ENCODE data around the gene EDEM2.

Gene EDEM2

DNA sequence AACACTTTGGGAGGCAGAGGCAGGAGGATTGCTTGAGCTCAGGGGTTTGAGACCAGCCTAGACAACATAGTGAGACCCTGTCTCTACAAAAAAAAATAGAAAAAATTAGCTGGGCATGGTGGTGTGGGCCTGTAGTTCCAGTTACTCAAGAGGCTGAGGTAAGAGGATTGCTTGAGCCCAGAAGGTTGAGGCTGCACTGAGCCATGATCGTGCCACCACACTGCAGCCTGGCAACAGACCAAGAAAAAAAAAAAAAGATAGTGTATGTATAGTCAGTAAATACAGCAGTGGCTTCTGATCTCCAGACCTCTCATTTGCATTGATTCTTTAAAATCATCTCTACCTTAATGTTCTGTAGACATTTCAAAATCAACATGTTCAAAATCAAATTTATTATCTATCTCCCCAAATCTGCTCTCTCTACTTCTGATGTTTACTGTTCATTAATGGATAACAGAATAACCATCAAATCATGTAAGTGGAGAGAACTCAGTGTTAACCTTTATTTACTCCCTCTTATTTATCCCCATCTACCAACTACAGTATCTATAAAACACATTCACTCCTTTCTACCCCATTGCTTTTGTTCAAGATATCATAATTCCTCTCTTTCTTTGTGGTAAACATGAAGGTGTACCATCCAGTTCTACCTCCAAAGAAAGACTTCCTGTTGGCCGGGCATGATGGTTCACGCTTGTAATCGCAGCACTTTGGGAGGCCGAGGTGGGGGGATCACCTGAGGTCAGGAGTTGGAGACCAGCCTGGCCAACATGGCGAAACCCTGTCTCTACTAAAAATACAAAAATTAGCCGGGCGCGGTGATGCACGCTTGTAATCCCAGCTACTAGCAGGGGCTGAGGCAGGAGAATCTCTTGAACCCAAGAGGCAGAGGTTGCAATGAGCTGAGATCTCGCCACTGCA lies 32.4 kb upstream of the EDEM2 start:
- TF ChIP-seq SIN3A (IDR thresholded peaks at IDR 0.05; ENCODE audit: borderline replicate concordance, insufficient read depth, low read length) (no peak), TAF1 (IDR thresholded peaks at IDR 0.05; ENCODE audit: borderline replicate concordance, insufficient read depth, low read length) (no peak), FOXP2 (optimal IDR thresholded peaks at IDR 0.05; ENCODE audit: borderline replicate concordance, extremely low read depth, extremely low read length, insufficient read depth) (no peak), POLR2AphosphoS5 (IDR thresholded peaks at IDR 0.05; ENCODE audit: low read depth, low read length) (no peak)
- TF ChIP-seq, protein P1, sequence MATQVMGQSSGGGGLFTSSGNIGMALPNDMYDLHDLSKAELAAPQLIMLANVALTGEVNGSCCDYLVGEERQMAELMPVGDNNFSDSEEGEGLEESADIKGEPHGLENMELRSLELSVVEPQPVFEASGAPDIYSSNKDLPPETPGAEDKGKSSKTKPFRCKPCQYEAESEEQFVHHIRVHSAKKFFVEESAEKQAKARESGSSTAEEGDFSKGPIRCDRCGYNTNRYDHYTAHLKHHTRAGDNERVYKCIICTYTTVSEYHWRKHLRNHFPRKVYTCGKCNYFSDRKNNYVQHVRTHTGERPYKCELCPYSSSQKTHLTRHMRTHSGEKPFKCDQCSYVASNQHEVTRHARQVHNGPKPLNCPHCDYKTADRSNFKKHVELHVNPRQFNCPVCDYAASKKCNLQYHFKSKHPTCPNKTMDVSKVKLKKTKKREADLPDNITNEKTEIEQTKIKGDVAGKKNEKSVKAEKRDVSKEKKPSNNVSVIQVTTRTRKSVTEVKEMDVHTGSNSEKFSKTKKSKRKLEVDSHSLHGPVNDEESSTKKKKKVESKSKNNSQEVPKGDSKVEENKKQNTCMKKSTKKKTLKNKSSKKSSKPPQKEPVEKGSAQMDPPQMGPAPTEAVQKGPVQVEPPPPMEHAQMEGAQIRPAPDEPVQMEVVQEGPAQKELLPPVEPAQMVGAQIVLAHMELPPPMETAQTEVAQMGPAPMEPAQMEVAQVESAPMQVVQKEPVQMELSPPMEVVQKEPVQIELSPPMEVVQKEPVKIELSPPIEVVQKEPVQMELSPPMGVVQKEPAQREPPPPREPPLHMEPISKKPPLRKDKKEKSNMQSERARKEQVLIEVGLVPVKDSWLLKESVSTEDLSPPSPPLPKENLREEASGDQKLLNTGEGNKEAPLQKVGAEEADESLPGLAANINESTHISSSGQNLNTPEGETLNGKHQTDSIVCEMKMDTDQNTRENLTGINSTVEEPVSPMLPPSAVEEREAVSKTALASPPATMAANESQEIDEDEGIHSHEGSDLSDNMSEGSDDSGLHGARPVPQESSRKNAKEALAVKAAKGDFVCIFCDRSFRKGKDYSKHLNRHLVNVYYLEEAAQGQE (IDR thresholded peaks at IDR 0.05; ENCODE audit: insufficient read depth in 1 of 2, low read depth in 2 of 2, low read length in 2 of 2): no peak

DNA sequence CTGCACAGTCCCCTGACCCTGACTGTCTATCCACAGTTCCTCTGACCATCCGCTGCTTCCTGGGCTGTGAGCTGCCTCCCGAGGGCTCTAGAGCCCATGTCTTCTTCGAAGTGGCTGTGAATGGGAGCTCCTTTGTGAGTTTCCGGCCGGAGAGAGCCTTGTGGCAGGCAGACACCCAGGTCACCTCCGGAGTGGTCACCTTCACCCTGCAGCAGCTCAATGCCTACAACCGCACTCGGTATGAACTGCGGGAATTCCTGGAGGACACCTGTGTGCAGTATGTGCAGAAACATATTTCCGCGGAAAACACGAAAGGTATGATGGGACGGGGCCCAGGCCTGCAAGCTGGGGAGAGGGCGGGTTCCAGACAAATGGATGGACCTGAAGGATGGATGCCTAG lies 29.0 kb upstream of the EDEM2 start:
- TF ChIP-seq FOXP2 (optimal IDR thresholded peaks at IDR 0.05; ENCODE audit: borderline replicate concordance, extremely low read depth, extremely low read length, insufficient read depth) (no peak), POLR2AphosphoS5 (IDR thresholded peaks at IDR 0.05; ENCODE audit: low read depth, low read length) (no peak)
- TF ChIP-seq, protein P1 (IDR thresholded peaks at IDR 0.05; ENCODE audit: insufficient read depth in 1 of 2, low read depth in 2 of 2, low read length in 2 of 2): no peak

DNA sequence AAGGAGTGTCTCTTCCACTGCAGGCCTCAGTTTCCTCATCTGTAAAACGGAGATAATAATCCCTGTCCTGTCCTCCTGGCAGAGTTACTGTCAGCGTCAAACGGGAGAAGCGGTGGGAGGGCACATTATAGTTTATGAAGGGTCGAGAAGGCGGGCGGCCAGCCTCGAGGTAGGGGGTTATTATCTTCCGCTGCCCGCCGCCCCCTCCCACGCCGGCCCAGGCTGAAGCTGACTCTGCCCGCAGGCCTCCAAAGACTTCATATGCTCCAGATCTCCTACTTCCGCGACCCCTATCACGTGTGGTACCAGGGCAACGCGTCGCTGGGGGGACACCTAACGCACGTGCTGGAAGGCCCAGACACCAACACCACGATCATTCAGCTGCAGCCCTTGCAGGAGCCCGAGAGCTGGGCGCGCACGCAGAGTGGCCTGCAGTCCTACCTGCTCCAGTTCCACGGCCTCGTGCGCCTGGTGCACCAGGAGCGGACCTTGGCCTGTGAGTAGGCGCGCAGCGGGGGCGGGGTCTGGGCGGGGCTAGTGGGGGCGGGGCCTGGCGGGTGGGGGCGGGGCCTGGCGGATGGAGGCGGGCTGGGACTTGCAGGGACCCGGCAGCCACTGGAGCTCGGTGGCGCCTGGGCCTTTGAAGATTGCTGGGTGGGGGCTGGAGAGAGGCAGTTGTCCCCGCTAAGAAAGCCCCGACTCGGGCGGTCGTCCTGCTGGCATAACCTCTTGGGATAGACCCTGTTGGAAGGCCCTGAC lies 27.5 kb upstream of the EDEM2 start:
- TF ChIP-seq SIN3A (IDR thresholded peaks at IDR 0.05; ENCODE audit: borderline replicate concordance, insufficient read depth, low read length): no peak

- TF ChIP-seq, protein P1 (IDR thresholded peaks at IDR 0.05; ENCODE audit: insufficient read depth in 1 of 2, low read depth in 2 of 2, low read length in 2 of 2): no peak
- TF ChIP-seq POLR2AphosphoS5 (IDR thresholded peaks at IDR 0.05; ENCODE audit: low read depth, low read length) (no peak), TAF1 (IDR thresholded peaks at IDR 0.05; ENCODE audit: borderline replicate concordance, insufficient read depth, low read length) (no peak), FOXP2 (optimal IDR thresholded peaks at IDR 0.05; ENCODE audit: borderline replicate concordance, extremely low read depth, extremely low read length, insufficient read depth) (no peak), SIN3A (IDR thresholded peaks at IDR 0.05; ENCODE audit: borderline replicate concordance, insufficient read depth, low read length) (no peak)
These were observed 26.5 kb upstream of the EDEM2 start for GRCh38 chr20:35173576-35174192.

- TF ChIP-seq TAF1 (IDR thresholded peaks at IDR 0.05; ENCODE audit: borderline replicate concordance, insufficient read depth, low read length) (no peak), FOXP2 (optimal IDR thresholded peaks at IDR 0.05; ENCODE audit: borderline replicate concordance, extremely low read depth, extremely low read length, insufficient read depth) (no peak), SIN3A (IDR thresholded peaks at IDR 0.05; ENCODE audit: borderline replicate concordance, insufficient read depth, low read length) (no peak), POLR2AphosphoS5 (IDR thresholded peaks at IDR 0.05; ENCODE audit: low read depth, low read length) (no peak)
- TF ChIP-seq, protein P1 (IDR thresholded peaks at IDR 0.05; ENCODE audit: insufficient read depth in 1 of 2, low read depth in 2 of 2, low read length in 2 of 2): no peak
These were observed 25.3 kb upstream of the EDEM2 start for GRCh38 chr20:35172434-35172806.
